ENCODE results near the gene CCNB2.
A peak's percentile ranks its signal among the peaks of the same experiment; 100 is the strongest.
"Not testable (repeated sequence)": the region's sequence is repeated elsewhere in the genome, so short reads cannot be mapped to it uniquely, and the experiment has no call there.

The CCNB2 gene

DNA sequence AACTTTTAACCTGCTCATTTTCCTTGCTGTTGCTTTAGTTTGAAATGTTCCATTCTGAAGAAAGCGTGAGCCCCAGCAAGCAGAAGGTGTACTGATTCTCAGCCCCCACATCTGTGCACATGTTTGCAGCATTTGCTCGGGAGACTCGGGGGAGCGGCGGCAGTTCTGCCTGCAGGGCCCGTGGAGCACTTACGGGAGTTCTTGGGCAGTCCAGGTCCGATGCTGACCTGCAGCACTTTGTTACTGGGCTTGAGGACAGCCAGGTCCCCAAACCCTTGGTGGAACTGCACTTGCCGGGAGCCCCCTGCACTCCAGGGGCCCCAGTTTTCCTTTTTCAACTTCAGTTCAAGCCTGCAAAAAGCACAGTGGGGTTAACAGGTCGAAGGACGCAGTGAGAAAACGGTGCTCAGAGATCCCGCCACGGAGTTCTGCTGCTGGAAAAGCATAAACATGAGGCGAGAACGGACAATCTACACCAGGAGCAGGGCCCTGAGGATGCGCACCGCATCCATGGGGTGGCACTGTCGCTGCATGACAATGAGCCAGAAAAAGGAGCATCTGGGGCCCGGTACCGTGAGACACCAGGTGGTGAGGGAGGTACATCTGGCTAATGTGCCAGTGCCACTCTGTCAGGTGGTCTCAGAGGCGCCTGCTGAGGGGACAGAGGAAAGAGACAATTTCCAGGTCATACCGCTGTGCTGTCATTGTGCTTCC is 56.1 kb downstream of the CCNB2 start:
- no peak for DNase-seq (ENCODE audit: low read depth)
- TF ChIP-seq, protein P1, sequence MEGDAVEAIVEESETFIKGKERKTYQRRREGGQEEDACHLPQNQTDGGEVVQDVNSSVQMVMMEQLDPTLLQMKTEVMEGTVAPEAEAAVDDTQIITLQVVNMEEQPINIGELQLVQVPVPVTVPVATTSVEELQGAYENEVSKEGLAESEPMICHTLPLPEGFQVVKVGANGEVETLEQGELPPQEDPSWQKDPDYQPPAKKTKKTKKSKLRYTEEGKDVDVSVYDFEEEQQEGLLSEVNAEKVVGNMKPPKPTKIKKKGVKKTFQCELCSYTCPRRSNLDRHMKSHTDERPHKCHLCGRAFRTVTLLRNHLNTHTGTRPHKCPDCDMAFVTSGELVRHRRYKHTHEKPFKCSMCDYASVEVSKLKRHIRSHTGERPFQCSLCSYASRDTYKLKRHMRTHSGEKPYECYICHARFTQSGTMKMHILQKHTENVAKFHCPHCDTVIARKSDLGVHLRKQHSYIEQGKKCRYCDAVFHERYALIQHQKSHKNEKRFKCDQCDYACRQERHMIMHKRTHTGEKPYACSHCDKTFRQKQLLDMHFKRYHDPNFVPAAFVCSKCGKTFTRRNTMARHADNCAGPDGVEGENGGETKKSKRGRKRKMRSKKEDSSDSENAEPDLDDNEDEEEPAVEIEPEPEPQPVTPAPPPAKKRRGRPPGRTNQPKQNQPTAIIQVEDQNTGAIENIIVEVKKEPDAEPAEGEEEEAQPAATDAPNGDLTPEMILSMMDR (IDR thresholded peaks at IDR 0.05; ENCODE audit: control insufficient read depth, extremely low read depth, insufficient read depth) = peak; percentile 44
- no peak overlapping the region for H3K4me3 ChIP-seq (ENCODE audit: low read depth, low read length)

DNA sequence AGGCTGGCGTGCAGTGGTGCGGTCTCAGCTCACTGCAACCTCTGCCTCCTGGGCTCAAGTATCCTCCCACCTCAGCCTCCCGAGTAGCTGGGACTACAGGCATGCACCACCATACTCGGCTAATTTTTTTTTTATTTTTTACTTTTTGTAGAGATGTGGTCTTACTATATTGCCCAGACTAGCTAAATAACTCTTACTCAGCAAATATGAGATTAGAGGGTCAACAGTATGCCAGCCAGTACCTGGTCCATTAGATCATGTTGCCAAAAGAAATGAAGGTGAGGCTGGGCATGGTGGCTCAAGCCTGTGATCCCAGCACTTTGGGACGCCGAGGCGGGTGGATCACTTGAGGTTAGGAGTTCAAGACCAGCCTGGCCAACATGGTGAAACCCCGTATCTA is 57.1 kb downstream of the CCNB2 start:
- H3K4me3 ChIP-seq (ENCODE audit: low read depth, low read length); DNase-seq (ENCODE audit: low read depth): not testable (repeated sequence)

DNA sequence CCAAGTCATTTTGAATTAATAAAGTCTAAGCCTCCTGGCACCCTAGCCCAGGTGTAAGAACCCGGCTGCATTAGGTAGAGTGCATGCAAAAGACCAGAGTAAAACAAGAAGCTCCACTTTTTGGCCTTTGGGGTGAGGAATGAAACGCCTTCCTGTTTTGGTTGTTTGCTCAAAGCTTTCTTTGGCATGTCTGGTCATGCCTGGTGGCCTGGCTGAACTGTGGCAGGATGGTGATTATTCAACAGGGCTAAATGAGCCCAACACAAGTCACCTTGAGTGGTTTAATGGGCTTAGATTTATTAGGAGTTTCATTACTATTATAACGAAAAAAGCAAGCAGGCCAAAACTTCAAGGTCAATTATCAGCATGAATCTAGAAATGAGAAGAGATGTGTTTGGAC is 60.8 kb downstream of the CCNB2 start:
- TF ChIP-seq, protein P1 (IDR thresholded peaks at IDR 0.05; ENCODE audit: control insufficient read depth, extremely low read depth, insufficient read depth) = no peak
- no peak overlapping the region for H3K4me3 ChIP-seq (ENCODE audit: low read depth, low read length)
- no peak for DNase-seq (ENCODE audit: low read depth)

DNA sequence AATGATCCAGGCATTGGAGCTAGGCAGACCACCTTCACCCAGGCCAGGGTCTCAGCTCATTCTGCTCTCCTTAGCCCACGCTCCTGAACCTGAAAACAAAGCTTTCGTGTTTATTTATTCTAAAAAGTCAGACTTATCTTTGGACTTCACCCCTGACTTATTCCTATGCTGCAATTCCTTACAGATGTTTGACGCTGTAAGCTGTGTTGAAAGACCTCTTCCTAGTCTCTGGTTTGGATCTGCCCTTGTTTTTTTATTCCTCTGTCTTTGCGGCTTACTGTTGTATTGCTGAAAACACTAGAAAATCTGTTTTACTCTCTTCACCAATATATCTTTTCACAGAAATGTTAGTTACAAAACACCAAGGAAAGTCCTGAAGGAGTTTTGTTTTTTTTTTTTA is 61.2 kb downstream of the CCNB2 start:
- no peak overlapping the region for H3K4me3 ChIP-seq (ENCODE audit: low read depth, low read length)
- no peak for DNase-seq (ENCODE audit: low read depth)
- TF ChIP-seq, protein P1 (IDR thresholded peaks at IDR 0.05; ENCODE audit: control insufficient read depth, extremely low read depth, insufficient read depth) = no peak

DNA sequence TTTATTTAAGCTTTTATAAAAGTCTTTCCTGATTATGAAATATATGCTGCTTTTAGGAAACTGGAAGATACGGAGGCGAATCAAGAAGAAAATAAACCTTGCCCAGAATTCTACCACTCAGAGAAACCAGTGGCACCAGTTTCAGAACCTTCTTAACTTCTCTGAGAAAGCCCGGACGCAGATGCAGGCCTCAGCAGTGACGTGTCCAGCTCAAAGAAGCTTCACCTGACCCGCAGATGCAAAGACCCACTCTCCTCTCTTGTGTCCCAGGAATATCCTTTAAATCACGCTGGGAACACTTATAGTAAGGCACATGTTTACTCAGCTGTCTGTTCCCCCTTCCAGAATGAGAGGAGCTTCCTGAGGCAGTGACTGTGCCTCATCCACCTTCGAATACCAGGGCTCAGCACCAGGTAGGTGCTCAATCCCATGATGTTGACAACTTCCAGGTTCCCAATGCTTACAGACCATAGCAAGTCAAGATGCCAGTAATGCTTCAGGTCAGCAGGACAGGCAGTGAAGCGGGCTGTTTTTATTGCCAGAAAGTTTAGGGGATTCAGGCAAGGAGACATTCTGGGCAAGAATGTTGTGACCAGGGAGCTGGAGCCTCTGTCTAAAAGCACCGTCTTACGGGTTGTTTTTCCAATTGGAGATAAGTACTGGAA is 61.8 kb downstream of the CCNB2 start:
- TF ChIP-seq, protein P1 (IDR thresholded peaks at IDR 0.05; ENCODE audit: control insufficient read depth, extremely low read depth, insufficient read depth) = no peak
- H3K4me3 ChIP-seq (ENCODE audit: low read depth, low read length) = no peak overlapping the region
- DNase-seq (ENCODE audit: low read depth) = no peak

DNA sequence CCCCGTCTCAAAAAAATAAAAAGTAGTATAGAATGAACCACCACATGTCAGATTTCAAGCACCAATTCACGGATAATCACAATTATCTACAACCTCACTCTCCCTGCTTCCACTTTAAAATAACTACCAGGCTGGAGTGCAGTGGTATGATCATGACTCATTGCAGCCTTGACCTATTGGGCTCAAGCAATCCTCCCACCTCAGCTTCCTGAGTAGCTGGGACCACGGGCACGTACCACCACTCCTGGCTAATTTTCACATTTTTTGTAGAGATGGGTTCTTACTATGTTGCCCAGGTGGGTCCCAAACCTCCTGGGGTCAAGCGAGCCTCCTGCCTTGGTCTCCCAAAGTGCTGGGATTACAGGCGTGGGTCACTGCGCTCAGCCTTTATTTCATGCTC is 63.6 kb downstream of the CCNB2 start:
- TF ChIP-seq, protein P1 (IDR thresholded peaks at IDR 0.05; ENCODE audit: control insufficient read depth, extremely low read depth, insufficient read depth) = no peak
- DNase-seq (ENCODE audit: low read depth) = no peak
- H3K4me3 ChIP-seq (ENCODE audit: low read depth, low read length) = no peak overlapping the region

DNA sequence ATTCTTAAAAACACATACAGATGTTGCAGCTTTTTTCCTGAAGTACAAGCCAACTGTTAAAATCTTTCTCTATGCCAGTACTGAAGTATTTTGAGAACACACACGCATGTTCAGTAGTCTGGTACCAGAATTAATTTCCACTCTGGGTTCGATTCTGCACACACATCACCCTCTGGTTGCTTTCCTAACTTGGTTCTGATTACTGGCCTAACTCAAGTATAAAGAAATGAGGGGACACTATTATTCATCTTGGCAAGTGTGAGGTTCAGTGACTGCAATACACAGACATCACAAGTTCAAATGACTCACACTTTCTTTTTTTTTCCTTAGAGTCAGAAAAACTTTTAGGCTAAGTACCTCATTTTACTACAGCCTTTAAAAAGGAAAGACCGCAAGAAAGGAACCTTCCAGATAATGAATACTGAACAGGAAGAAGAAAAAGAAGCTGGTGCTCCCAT is 64.3 kb downstream of the CCNB2 start:
- TF ChIP-seq, protein P1 (IDR thresholded peaks at IDR 0.05; ENCODE audit: control insufficient read depth, extremely low read depth, insufficient read depth) = no peak

More for the DNA sequence above, 64.3 kb downstream of the CCNB2 start:
- no peak overlapping the region for H3K4me3 ChIP-seq (ENCODE audit: low read depth, low read length)
- DNase-seq (ENCODE audit: low read depth) = no peak
